ENCODE data around the gene HRH2.

DNA sequence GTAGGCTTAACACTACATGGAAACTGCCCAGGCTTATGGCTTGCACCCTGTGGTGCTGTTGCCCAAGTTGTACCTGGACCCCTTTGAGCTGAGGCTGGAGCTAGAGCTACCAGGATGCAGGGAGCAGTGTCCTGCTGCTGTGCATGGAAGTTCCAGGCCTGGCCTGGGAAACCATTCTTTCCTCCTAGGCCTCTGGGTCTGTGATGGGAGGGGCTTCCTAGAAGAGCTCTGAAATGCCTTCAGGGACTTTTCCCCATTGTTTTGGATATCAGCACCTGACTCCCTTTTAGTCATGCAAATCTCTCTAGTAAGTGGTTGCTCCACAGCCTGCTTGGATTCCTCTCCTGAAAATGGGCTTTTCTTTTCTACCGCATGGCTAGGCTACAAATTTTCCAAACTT lies 7.9 kb upstream of the HRH2 start:
- TF ChIP-seq, protein P1, sequence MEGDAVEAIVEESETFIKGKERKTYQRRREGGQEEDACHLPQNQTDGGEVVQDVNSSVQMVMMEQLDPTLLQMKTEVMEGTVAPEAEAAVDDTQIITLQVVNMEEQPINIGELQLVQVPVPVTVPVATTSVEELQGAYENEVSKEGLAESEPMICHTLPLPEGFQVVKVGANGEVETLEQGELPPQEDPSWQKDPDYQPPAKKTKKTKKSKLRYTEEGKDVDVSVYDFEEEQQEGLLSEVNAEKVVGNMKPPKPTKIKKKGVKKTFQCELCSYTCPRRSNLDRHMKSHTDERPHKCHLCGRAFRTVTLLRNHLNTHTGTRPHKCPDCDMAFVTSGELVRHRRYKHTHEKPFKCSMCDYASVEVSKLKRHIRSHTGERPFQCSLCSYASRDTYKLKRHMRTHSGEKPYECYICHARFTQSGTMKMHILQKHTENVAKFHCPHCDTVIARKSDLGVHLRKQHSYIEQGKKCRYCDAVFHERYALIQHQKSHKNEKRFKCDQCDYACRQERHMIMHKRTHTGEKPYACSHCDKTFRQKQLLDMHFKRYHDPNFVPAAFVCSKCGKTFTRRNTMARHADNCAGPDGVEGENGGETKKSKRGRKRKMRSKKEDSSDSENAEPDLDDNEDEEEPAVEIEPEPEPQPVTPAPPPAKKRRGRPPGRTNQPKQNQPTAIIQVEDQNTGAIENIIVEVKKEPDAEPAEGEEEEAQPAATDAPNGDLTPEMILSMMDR (IDR thresholded peaks at IDR 0.05), result no peak
- TF ChIP-seq, protein P2, sequence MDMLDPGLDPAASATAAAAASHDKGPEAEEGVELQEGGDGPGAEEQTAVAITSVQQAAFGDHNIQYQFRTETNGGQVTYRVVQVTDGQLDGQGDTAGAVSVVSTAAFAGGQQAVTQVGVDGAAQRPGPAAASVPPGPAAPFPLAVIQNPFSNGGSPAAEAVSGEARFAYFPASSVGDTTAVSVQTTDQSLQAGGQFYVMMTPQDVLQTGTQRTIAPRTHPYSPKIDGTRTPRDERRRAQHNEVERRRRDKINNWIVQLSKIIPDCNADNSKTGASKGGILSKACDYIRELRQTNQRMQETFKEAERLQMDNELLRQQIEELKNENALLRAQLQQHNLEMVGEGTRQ (CRISPR knock-in tag; IDR thresholded peaks at IDR 0.05), result no peak
- no peak; the same call in 1 of the 2 replicates for TF ChIP-seq ZNF512 (CRISPR knock-in tag; IDR thresholded peaks at IDR 0.05; ENCODE audit: borderline replicate concordance)
- no peak for TF ChIP-seq ZNF232 (CRISPR knock-in tag; IDR thresholded peaks at IDR 0.05)
- no peak for TF ChIP-seq ELF4 (CRISPR knock-in tag; IDR thresholded peaks at IDR 0.05; ENCODE audit: low read depth)
- no peak for TF ChIP-seq TEAD1 (CRISPR knock-in tag; IDR thresholded peaks at IDR 0.05)
- no peak for TF ChIP-seq ATF1 (CRISPR knock-in tag; IDR thresholded peaks at IDR 0.05)
- no peak for TF ChIP-seq PRRX2 (CRISPR knock-in tag; IDR thresholded peaks at IDR 0.05)
- TF ChIP-seq, protein P3, sequence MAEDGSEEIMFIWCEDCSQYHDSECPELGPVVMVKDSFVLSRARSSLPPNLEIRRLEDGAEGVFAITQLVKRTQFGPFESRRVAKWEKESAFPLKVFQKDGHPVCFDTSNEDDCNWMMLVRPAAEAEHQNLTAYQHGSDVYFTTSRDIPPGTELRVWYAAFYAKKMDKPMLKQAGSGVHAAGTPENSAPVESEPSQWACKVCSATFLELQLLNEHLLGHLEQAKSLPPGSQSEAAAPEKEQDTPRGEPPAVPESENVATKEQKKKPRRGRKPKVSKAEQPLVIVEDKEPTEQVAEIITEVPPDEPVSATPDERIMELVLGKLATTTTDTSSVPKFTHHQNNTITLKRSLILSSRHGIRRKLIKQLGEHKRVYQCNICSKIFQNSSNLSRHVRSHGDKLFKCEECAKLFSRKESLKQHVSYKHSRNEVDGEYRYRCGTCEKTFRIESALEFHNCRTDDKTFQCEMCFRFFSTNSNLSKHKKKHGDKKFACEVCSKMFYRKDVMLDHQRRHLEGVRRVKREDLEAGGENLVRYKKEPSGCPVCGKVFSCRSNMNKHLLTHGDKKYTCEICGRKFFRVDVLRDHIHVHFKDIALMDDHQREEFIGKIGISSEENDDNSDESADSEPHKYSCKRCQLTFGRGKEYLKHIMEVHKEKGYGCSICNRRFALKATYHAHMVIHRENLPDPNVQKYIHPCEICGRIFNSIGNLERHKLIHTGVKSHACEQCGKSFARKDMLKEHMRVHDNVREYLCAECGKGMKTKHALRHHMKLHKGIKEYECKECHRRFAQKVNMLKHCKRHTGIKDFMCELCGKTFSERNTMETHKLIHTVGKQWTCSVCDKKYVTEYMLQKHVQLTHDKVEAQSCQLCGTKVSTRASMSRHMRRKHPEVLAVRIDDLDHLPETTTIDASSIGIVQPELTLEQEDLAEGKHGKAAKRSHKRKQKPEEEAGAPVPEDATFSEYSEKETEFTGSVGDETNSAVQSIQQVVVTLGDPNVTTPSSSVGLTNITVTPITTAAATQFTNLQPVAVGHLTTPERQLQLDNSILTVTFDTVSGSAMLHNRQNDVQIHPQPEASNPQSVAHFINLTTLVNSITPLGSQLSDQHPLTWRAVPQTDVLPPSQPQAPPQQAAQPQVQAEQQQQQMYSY (CRISPR knock-in tag; IDR thresholded peaks at IDR 0.05), result no peak
- TF ChIP-seq FOXP4 (CRISPR knock-in tag; IDR thresholded peaks at IDR 0.05), result no peak
- no peak for TF ChIP-seq MXD4 (CRISPR knock-in tag; IDR thresholded peaks at IDR 0.05; ENCODE audit: borderline replicate concordance)

All from WTC11 (cell line).